ENCODE data around the gene OLFML1.
"Not testable (repeated sequence)": the region's sequence is repeated elsewhere in the genome, so short reads cannot be mapped to it uniquely, and the experiment has no call there.

The OLFML1 gene

DNA sequence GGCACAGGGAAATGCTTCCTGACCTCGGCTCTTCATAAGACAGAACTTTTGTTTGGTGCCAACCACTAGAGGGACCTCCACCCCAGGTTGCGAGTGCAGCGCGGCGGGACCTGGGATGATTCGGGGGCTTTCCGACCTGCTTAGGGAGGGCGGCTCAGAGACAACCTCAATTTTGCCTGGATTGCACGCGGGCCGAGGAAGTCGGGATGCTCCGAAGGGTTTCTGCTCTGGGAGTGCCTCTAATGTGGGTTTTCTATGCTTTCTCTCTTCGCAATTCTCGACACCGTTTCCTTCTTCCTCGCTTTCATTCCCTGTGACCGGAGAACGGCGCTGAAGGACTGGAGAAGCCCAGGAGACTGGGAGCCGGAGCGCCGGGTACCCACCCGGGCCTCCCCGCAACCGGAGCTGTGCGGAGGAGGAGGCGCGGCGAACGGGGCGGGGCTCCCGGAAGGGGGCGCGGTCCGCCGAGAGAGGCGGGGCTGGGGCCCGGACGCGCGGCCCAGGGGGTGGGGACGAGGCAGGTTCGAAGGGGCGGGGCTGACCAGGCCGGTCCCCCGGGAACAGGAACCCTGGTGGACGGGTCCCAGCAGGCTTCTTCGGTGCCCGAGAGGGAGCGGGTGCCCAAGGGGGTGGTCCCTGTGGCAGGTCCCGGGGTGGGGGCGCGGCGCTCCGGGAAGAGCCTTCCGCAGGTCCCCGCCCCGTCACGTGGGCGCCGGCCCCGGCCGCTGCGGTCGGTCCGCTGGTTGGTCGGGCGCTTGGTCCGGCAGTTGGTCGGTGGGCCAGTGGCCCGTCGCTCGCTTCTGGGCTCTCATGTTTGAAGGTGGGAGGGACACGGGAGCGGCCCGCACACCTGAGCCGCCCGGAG is 28.2 kb downstream of the OLFML1 start, which contains the start of gene PPFIBP2:
Gene PPFIBP2 (plus strand): TSS at position 766 of the 865 bp plus-strand sequence. CDS start 35,477 bp downstream, outside the sequence.
- peak; percentile 88 for DNase-seq

DNA sequence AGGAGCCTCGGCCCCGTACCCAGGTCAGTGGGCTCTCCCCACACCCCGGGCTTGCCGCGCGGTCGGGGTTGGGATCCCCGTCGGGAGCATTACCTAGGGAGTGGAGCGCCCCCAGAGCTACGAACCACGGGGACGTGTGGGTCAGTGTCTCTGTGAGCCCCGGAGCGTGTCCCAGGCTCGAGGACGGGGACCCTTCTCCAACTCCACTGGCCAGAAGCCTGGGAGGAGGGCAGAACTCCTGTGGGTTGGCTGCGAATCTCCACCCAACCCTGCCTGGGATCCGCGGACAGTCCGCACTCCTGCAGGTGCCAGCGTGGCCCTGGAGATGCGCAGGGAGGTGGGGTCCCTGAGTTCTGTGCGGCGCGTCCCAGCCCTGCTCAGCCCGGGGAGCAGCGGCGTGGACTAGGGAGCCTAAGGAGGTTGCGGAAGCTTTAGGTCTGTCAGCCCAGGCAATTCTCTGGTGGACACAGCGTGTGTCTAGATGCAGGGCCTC is 28.8 kb downstream of the OLFML1 start:
- DNase-seq = peak; percentile 51

DNA sequence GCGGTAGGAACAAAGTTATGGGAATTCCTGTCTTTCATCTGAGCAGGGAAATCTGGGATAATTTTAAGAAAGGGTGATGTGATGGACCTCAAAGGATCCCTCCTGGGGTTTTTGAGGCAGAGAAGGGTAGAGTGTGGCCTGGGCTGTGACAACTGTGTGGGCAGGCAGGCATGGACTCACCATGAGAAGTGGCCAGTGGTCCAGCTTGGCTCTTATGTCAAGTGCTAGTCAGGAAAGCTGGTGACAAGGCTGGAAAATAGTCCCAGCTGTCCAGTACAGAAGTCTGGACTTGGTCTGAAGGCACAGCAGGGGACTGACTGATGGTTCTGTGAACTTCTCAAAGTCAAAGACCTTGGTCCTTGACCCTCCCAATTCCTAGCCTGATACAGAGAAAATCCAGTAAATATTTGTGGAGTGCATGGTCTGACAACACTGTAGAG is 30.2 kb downstream of the OLFML1 start:
- no peak for DNase-seq

DNA sequence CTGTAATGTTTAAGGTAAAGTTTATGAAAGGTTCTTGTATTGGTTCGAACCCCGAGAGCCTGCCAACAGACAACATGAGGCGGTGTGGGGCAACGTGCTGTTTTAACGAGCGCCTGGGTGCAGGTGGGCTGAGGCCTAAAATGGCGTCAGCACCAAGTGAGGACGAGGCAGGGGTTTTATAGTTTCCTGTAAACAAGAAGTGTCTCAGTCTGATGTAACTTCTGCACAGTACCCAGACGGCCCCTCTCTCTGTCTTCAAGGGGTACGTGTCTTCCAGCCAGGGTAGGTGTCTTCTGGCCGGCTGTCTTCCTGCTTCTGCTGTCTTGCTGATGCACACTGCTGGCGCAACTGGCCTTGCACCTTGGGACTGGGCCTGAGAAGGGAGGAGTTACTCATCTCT is 31.2 kb downstream of the OLFML1 start:
- no peak for DNase-seq

- DNase-seq = not testable (repeated sequence)
These were observed 32.4 kb downstream of the OLFML1 start for GRCh38 chr11:7517743-7518142.

DNA sequence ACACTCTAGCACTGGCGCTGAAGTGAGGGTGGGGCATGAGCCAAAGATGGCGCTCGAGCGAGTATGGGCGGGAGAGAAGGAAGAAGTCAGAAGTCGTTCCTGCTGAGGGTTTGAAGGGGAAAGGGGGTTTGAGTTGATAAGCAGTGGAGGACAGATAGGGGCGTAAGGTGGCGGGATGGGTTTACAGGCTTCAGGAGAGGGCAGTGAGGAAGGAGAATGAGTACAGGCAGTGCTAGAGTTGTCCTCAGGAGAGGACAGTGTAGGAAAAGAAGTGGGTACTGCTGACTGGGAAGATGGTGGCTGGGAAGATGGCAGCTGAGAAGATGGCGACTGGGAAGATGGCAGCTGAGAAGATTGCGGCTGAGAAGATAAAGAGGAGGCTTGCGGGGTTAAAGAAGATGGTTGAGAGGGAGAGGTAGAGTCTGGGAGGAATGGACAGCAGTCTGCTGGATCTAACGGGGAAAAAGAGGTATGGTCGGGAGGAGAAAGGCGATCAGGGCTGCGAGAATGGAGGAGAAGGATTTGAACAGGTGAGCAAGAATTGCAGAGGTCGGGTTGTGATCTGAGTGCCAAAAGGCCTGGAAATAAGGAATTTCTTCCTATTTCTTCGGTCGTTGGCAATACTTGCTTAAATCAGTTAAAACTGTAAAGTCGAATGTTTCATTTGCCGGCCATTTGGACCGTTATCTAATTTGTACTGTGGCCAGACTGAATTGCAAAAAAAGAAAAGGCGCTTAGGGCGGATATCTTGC is 33.7 kb downstream of the OLFML1 start:
- no peak for DNase-seq

DNA sequence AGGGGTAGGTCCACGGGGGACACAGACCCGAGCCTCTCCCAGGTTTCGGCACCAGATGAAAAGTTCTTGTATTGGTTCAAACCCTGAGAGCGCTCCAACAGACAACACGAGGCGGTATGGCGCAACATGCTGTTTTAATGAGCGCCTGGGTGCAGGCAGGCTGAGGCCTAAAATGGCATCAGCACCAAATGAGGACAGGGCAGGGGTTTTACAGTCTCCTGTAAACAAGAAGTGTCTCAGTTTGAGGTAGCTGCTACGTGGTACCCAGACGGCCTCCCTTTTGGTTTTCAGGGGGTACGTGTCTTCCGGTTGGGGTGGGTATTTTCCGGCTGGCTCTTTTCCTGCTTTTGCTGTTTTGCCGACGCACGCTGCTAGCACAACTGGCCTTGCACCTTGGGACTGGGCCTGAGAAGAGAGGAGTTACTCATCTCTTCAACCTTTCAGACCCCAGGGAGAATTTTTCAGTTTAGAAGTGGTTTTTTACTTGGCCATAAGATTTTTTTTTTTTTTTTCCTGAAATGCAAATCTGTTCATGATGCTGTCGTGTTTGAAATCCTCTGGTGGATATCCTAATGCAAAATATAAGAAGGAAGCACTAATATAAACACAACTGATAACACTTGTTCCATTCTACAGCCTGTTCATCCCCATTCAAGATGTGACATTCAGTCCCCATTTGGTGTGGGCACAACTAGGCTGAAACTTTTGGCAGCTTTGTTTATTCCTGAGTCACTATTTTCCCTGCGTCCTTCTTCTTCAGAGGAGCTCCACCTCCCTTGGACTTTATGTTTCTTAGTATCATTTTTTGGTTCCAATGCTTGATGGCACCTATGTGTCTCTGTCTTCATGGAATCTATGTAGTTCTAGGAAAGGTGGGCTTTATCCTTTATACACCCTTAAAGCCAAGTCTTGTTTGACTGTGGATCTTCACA is 35.0 kb downstream of the OLFML1 start:
- DNase-seq = no peak

- DNase-seq = no peak
These were observed 35.7 kb downstream of the OLFML1 start for GRCh38 chr11:7520981-7521487.

GRCh38 chr11:7522121-7522520 is 36.8 kb downstream of the OLFML1 start:
- DNase-seq = no peak

- no peak for DNase-seq
These were observed 37.2 kb downstream of the OLFML1 start for GRCh38 chr11:7522546-7522945.

DNA sequence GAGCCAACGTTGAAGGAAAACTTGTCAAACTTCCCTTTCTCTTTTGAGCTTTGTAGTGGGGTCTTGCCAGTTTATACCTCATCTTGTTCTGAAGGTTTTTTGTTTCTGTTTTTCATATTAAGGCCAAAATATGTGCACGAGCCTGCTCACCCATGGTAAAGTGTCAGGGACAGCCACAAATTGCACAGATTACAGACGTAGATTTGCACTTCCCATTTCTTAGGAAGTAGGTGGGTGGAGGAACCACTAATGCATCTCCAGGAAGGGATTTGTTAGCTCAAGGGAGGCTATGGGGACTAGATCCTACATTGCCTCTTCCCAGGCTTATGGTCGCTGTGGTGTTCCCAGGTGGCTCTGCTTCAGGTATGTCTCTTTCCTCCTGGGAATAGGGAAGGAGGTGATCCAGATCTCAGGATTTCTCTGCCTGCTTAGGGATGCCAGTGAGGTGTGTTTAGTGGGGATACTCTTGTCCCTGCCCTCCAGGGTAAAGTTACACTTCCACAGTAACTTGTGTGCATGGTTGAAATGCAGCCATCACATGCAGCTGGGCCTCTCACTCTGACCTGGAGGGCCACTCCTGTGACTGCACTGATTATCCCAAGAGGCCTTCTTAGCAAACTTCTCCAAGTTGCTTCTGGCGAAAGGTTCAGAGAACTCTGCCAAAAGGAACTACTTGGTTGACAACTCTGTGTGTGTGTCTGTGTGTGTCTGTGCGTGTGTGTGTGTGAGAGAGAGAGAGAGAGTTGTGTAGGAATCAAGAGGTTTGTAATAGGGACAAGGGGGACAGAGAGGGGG is 38.3 kb downstream of the OLFML1 start:
- no peak for DNase-seq

DNA sequence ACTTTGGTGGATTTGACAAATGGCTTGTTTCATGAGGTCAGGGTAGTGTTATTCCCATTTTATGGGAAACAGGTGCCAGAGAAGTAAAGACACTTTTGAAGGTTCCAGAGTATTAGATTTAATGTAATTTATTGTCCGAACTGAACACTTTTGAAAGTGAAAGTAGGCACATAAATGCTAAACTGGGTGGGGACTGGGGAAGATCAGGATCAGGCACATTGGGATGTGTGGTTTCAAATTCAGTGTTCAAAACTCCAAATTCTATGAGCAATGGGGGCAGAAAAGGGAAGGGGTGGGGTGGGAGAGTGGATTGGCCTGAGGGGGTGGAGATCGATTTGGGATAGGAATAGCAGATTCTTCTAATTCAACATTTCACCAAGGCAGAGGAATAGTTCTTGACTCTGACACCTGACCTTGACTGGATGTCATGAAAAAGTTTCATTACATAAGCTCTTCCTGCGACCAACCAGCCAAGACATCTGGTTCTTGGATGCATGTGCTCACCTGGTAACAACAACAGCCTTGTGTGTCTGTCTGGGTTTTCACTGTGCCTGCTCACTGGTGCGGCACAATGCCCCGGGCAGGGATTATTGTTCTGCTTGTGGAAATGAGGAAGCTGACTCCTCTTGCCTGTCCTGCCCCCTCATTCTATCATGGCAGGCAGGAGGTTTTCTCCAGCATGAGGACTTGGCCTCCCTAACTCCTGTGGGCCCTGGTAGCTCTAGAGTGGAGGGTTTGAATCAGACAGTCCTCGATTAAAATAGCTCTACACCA is 39.3 kb downstream of the OLFML1 start:
- DNase-seq = no peak

GRCh38 chr11:7525424-7525823 is 40.1 kb downstream of the OLFML1 start:
- no peak for DNase-seq

DNA sequence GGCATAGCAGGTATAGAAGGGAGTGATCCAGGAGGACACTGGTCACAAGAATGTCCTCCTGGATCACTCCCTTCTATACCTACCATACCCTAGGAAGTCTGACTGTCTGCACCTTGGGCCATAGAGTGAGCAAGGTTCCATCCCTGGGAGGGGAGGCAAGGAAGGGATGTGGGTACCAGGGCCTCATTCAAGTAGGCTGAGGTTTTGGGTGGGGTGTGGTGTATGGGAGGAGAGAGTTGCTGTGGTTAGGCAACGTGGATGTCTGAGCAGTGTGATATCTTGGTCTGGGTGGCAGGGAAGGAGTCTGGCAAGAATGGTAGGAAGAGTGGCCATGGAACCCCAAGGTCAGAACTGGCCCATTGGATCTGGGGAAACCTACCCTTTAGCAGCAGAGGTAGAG is 41.7 kb downstream of the OLFML1 start:
- DNase-seq = no peak

- no peak for DNase-seq
These were observed 43.3 kb downstream of the OLFML1 start for GRCh38 chr11:7528514-7529049.

- DNase-seq = no peak
These were observed 44.8 kb downstream of the OLFML1 start for GRCh38 chr11:7530013-7530640.

DNA sequence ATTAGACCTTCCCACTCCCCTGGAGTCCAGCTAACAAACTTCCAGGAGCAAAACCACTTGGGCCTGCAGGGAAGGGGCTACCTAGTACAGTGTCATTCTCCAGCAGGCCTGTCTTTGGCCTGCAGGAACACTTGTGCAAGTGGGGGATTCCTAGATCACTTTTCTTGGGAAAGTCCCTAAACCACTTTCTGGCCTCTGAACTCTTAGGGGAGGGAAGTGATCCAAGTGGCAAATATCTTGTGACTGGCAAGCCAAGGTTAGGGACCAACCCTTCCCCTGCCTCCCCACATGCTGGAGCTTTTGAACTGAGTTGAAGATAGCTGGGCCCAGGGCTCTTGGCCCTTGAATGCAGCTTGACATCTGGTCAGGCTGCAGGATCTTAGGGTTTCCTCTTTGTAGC is 45.7 kb downstream of the OLFML1 start:
- no peak for DNase-seq

DNA sequence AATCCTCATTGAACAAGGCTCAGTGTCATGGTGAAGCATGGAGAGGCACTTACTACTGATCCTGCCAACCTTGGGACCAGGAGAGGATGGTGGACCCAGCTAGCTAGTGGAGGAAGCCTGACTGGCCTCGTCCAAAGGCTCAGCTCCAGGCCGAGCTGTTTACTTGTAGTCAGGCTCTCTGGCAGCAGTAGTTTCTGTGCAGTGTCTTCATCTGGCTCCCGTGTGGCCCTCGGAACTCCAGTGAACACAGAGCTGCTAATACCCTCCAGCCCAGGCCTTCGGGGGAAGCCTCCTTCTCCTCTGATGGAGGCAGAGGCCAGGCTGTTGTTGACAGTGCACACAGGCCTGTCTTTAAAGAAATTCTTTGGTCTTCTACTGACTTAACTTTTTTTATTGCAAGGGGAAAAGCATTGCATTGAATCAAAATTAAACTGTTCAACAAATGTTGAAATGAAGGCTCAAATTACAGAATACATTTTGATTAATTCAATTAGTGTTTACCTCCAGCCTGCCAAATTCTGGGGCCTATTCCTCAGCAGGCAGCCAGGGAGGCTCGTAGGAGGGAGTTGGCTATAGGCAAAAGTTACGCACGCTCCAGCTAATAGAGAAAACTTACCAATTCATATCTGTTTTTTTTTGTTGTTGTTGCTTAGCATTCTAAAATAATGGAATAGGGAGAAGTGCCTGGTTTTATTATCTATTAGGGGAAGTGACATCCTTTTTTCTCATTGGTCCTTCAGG is 47.3 kb downstream of the OLFML1 start:
- DNase-seq = no peak

All from left hindlimb (tissue), 1 donor.